Smooth muscle cell (in vitro differentiated cells): ENCODE results near the gene ARL8A. TPM values are rescaled to one million over a fixed set of nuclear protein-coding genes. Genes with fewer than 3 reads are reported as not detected.

Source experiments
- DNase-seq: peaks from one replicate; lab custom pipeline; 2025; ENCODE audit not compliant: unreplicated experiment; lab: John Stamatoyannopoulos, UW
- H2AFZ ChIP-seq: fragments of 200-600 bp; sonication (generic); 2 replicates; pipeline ENCODE4 v1.6.0; 2016; ENCODE audit warnings: antibody characterized with exemption, low read depth, mild to moderate bottlenecking
- H3F3A ChIP-seq: fragments of 200-600 bp; sonication (generic); 2 replicates; pipeline ENCODE4 v1.6.0; 2017; ENCODE audit warnings: antibody characterized with exemption, low read depth
- H3K27ac ChIP-seq: fragments of 200-600 bp; sonication (generic); 2 replicates; pipeline ENCODE4 v1.5.1; 2016; ENCODE audit warnings: low read depth, mild to moderate bottlenecking
- H3K27me3 ChIP-seq: fragments of 200-600 bp; sonication (generic); 2 replicates; pipeline ENCODE4 v1.6.1; 2016; ENCODE audit warnings: low read depth, mild to moderate bottlenecking
- H3K36me3 ChIP-seq: fragments of 200-600 bp; sonication (generic); 2 replicates; pipeline ENCODE4 v1.5.1; 2016; ENCODE audit warnings: low read depth
- H3K4me1 ChIP-seq: fragments of 200-600 bp; sonication (generic); 2 replicates; pipeline ENCODE4 v1.5.1; 2016; ENCODE audit warnings: low read depth
- H3K4me2 ChIP-seq: fragments of 200-600 bp; sonication (generic); 2 replicates; pipeline ENCODE4 v1.6.0; 2016; ENCODE audit warnings: mild to moderate bottlenecking
- H3K4me3 ChIP-seq: fragments of 200-600 bp; sonication (generic); 2 replicates; pipeline ENCODE4 v1.5.1; 2016; ENCODE audit warnings: mild to moderate bottlenecking
- H3K79me2 ChIP-seq: fragments of 200-600 bp; sonication (generic); 2 replicates; pipeline ENCODE4 v1.6.0; 2016; ENCODE audit warnings: low read depth, mild to moderate bottlenecking
- H3K9ac ChIP-seq: fragments of 200-600 bp; sonication (generic); 2 replicates; pipeline ENCODE4 v1.6.0; 2016; ENCODE audit warnings: low read depth
- H3K9me3 ChIP-seq: fragments of 200-600 bp; sonication (generic); replicated peaks from 2 replicates; pipeline ENCODE4 v1.5.1; 2016; ENCODE audit warnings: low read depth
- H4K20me1 ChIP-seq: fragments of 200-600 bp; sonication (generic); 2 replicates; pipeline ENCODE4 v1.6.0; 2016; ENCODE audit warnings: low read depth
- CTCF ChIP-seq: fragments of 200-600 bp; sonication (generic); IDR thresholded peaks from 2 replicates; pipeline ENCODE4 v1.5.1; 2017; ENCODE audit warnings: borderline replicate concordance, mild to moderate bottlenecking, antibody characterized with exemption; ENCODE audit not compliant: insufficient read depth, poor library complexity, severe bottlenecking
- WGBS: methylation state at CpG from one replicate; pipeline ENCODE4 v1.1.7; 2016; ENCODE audit warnings: low lambda C conversion rate; 5-methylcytosine and 5-hydroxymethylcytosine counted together
- polyA plus RNA-seq: library from polyadenylated mRNA; unstranded; fragments of >200 nt; fragmentation: Nextera tagmentation; extraction: Ambion mirVana; gene quantifications from 2 replicates; pipeline ENCODE4 v1.2.1, GENCODE V29; 2016
- total RNA-seq: library from RNA; depleted of rRNA; stranded (reverse); fragments of >200 nt; gene quantifications from 2 replicates; pipeline ENCODE4 v1.2.3, GENCODE V29; 2014

Gene ARL8A
- total and polyA plus RNA-seq, 2 experiments from 2014 or later = 44.8 to 54.7 TPM

DNA sequence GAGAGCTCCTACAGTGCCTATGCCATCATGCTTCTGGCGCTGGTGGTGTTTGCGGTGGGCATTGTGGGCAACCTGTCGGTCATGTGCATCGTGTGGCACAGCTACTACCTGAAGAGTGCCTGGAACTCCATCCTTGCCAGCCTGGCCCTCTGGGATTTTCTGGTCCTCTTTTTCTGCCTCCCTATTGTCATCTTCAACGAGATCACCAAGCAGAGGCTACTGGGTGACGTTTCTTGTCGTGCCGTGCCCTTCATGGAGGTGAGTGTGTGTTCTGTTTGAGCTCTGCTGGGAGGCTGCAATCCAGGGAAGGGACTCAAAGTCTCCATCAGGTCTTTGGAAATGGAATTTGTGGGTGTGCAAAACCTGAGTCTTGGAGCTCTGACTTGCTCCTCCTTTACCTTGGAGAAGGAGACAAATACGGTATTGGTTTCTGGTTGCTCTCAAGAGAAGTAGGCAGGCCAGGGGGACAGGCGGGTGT is 21.2 kb downstream of the ARL8A start:
- DNase-seq = no peak
- Histone ChIP-seq H3K4me3 (no peak overlapping the region), H3K27ac (no peak overlapping the region), H3K9ac (no peak overlapping the region), H3K79me2 (no peaks in the 10 kb centered on the region), H3K9me3 (no peaks in the 10 kb centered on the region), H3K4me2 (no peak overlapping the region), H3K4me1 (no peaks in the 10 kb centered on the region), H3F3A (no peaks in the 10 kb centered on the region), H3K27me3 (no peaks in the 10 kb centered on the region), H2AFZ (no peak overlapping the region), H4K20me1 (no peaks in the 10 kb centered on the region), H3K36me3 (no peaks in the 10 kb centered on the region)
- 96% methylated on average over 10 of the region's 10 CpGs for WGBS
- no peak for TF ChIP-seq CTCF

- no peaks in the 10 kb centered on the region for H4K20me1 ChIP-seq
- no peak within 1 kb of the TSS for H3K4me3 ChIP-seq
- TF ChIP-seq CTCF = peak; percentile 30
- H2AFZ ChIP-seq = no peak within 1 kb of the TSS
- no peak for DNase-seq
- H3F3A ChIP-seq = no peaks in the 10 kb centered on the region
- H3K9me3 ChIP-seq = no peaks in the 10 kb centered on the region
- H3K4me2 ChIP-seq = no peak within 1 kb of the TSS
- WGBS = 49% methylated on average over 19 of the region's 19 CpGs
- H3K36me3 ChIP-seq = no peaks in the 10 kb centered on the region
- H3K27me3 ChIP-seq = no peaks in the 10 kb centered on the region
- H3K4me1 ChIP-seq = no peaks in the 10 kb centered on the region
- H3K79me2 ChIP-seq = no peaks in the 10 kb centered on the region
- H3K27ac ChIP-seq = no peak within 1 kb of the TSS
- H3K9ac ChIP-seq = no peak within 1 kb of the TSS
Observed at GRCh38 chr1:202122639-202123335, 21.8 kb downstream of the ARL8A start, which contains the start of gene GPR37L1. GPR37L1 (plus strand) TSS chr1:202122917; CDS start chr1:202122964, 47 bp downstream.

DNA sequence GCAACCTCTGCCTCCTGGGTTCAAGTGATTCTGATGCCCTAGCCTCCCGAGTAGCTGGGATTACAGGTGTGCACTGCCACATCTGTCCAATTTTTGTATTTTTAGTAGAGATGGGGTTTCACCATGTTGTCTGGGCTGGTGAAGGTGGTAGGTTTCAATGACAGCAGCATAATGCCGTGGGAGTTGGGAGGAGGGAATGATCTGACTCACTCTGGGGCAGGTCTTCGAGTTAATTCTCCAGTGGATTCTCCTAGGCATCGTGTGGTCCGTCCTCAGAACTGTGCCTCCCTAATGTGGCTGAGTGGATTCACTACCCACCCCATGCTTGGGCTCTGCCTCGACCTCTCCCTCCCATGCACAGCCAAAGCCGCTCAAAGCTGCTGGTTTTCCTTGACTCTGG is 23.5 kb downstream of the ARL8A start:
- Histone ChIP-seq H3K4me1 (no peaks in the 10 kb centered on the region), H3K79me2 (no peaks in the 10 kb centered on the region), H4K20me1 (no peaks in the 10 kb centered on the region), H2AFZ (no peak overlapping the region), H3K27ac (no peak overlapping the region), H3K36me3 (no peaks in the 10 kb centered on the region), H3K4me2 (no peak overlapping the region), H3K4me3 (no peak overlapping the region), H3K9ac (no peak overlapping the region), H3F3A (no peaks in the 10 kb centered on the region), H3K9me3 (no peaks in the 10 kb centered on the region), H3K27me3 (no peaks in the 10 kb centered on the region)
- WGBS = 67% methylated on average over 7 of the region's 7 CpGs
- no peak for DNase-seq
- TF ChIP-seq CTCF = no peak

GRCh38 chr1:202117898-202118371 is 26.6 kb downstream of the ARL8A start:
- Histone ChIP-seq H3F3A (no peaks in the 10 kb centered on the region), H3K4me1 (no peaks in the 10 kb centered on the region), H3K9ac (no peak overlapping the region), H3K27ac (no peak overlapping the region), H3K27me3 (no peaks in the 10 kb centered on the region), H3K4me2 (no peak overlapping the region), H4K20me1 (no peaks in the 10 kb centered on the region), H3K36me3 (no peaks in the 10 kb centered on the region), H3K79me2 (no peaks in the 10 kb centered on the region), H2AFZ (no peak overlapping the region), H3K9me3 (no peaks in the 10 kb centered on the region), H3K4me3 (no peak overlapping the region)
- DNase-seq = no peak
- TF ChIP-seq CTCF = no peak
- WGBS = 82% methylated on average over 10 of the region's 10 CpGs
